Lung microvascular endothelial cell (primary cell): Measurements from ENCODE around the gene CDK8. TPM values are rescaled to one million over a fixed set of nuclear protein-coding genes. Genes with fewer than 3 reads are reported as not detected.
"Not testable (repeated sequence)": the region's sequence is repeated elsewhere in the genome, so short reads cannot be mapped to it uniquely, and the experiment has no call there.

Experiments used
- DNase-seq, 2 donors: peaks; one replicate each; pipeline versions ENCODE4 v3.0.0 to v3.0.0-alpha.2; 2010; ENCODE audit warnings: low read depth in 2 of 2
- total RNA-seq: library from RNA; depleted of rRNA; stranded (reverse); fragments of >200 nt; gene quantifications from 2 replicates; pipeline ENCODE4 v1.2.1, GENCODE V29; 2014

The CDK8 gene
- total RNA-seq, 1 donor from 2014 or later: 16.1 TPM

DNA sequence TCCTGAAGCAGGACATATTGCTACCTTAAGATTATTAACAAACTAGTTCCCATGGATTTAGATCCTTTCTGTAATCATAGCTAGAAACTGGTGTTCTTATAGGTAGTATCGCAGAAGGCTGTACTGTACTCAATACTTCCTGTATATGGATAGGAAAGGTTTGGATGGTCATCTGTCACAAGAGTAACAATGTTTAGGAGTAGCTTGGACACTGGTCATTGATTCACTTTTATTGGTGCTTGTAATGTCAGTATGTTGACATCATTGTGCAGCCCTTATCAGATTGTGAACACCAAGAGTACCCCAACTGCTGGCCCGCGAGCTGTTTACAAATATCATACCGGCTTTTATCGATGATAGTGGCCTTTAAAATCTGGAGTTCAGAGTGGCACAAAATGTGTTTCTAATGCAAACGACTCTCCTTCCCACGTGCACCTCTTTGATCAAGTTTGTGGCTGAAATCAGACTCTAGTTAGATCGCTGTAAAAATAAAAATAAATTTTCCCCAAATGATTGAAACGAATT, 605 bp upstream of the CDK8 start:
- no peak for DNase-seq

DNA sequence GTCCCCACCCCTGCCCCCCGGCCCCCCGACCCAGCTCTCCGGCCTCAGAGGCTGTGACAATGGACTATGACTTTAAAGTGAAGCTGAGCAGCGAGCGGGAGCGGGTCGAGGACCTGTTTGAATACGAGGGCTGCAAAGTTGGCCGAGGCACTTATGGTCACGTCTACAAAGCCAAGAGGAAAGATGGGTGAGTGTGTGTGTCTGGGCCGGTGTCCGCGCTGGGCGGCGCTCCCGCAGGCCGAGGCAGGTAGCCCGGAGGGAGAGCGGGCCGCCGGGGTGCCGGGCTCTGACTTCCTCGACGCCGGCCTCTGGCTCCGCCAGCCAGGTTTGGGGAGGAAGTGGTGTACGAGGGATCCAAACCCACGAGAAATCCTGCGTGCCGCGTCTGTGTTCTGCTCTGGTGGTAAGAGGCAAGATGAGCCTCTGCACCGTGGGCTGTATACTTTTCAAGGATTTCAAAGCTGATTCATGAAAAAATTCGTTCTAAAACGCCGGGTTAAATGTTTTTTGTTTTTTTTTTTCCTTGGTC, 718 bp downstream of the CDK8 start:
- DNase-seq: peak; percentile 37 to 38

DNA sequence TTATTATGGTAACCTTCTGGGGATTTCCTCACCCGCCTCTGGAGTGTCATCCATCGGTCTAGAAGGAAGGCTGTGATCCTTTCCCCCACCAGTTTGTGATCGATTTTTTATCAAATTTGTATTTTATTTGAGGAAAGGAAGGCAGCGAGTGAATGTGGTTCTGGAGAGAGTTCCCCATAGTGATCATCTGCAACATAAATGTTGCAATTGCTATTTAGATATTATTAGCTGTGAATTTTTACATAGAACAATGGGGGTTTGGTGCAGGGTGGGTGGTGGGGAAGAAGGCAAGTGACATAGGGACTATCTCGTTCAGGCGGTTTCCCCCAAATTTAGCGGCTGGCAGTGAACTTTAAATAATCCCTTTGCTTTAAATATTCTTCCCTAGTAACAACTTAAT, 1.2 kb downstream of the CDK8 start:
- DNase-seq: peak in 1 of 2 donors; percentile 2

DNA sequence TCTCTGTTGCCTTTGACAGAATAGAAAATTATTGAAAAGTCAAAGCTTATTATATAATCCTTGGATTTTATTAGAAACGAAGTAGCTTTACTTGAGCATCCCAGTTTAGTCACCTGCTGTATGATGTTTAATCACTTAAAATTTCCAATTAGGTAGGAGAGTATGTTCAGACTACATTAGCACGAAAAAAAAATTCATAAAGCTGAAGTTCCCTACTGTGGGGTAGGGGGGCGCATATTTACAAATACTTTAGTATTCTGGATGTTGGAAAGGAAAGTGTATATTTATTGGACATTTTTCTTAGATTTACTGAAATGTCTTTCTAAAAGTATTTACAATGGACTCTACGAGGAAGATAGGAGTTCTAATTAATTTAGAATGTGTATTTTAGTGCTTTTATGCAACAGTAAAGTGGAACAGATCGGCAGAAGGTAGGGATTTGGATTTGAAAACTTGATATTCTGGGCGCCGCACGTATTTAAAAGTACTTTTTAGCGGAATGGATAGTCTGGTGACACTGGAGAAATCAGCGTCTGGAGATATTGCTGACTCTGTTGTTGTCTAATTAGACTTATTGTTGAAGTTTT, 1.9 kb downstream of the CDK8 start:
- peak; percentile 7 to 31 for DNase-seq

DNA sequence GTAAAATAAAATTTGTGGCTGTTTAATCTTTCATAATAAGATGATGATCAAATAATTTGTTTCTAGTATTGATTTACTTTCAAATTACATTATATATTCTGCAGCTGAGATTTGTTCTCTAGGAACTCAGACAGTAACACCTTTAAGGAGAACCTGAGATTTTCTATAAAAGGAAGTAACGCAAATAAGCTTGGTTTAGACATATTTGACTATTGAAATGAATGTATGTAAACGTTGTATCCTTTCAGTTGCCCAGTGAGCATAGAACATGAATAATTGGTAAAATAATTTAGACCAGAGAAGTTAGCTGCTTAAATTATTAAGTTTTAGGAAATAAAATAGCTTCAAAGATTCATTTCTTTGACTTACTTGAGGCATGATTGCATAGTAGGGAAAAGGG, 3.1 kb downstream of the CDK8 start:
- DNase-seq: no peak

DNA sequence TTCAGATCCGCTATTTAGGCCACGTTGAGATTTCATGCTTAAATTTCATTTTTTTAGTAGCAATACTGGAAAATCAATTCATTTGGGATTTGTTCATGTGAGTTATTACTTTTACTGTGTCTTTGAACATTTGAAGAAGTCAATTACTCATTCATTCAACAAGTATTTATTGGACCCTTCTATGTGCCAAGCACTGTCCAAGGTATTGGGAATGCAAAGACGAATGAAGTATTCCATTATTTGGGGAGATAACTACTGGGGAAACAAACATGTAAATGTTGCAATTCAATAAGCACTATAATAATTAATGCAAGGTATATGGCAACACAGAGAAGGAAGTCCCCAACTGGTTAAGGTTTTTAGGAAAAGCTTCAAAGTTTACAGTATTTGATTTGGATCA, 5.7 kb downstream of the CDK8 start:
- no peak for DNase-seq

DNA sequence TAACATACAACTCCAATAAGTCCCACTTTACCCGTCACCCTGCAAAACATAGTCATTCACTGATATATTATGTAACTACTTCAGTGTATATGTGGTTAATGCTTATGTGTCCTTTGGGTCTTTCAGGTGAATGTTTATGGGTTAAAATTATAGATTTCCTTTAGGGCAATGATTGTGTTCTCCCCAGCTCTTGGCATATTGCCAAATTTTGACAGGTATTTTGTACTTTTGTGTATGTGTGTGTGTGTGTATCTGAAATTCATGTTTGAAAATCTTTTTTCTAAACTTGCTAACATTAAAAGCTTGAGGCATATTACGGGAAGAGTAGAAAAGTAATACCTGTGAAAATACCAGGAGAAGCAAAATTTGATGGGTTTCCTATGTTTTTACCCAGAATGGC, 8.2 kb downstream of the CDK8 start:
- no peak for DNase-seq

DNA sequence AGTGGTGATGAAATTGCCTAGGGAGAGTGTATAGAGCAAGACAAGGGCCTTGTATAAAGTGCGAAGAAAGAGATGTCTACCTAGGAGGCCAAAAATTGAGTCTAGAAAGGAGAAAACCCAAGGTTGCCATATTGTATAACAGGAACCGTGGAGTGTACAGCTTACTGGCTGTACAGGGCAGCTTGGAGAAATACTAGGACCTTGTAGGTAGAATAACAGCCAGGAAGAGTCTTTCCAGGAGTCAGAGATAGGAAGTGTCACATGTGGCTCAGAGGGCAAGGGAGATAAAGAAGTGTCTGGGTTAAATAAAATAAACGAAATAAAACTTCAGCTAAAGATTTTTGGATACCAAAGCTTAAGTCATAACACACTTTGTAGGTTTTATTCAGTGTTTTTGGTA, 12.4 kb downstream of the CDK8 start:
- DNase-seq: no peak

DNA sequence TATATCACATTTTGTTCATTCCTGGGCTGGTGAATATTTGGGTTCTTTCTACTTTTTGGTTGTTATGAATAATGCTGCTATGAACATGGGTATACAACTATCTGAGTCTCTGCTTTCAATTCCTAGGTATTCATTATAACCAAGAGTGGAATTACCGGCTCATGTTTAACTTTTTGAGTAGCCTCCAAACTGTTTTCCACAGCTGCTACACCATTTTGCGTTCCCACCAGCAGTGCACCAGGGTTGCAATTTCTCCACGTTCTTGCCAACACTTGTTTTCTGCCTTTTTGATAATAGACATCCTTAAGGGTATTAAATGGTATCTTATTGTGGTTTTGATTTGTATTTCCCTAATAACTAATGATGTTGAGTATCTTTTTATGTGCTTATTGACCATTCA, 16.8 kb downstream of the CDK8 start:
- DNase-seq: no peak

DNA sequence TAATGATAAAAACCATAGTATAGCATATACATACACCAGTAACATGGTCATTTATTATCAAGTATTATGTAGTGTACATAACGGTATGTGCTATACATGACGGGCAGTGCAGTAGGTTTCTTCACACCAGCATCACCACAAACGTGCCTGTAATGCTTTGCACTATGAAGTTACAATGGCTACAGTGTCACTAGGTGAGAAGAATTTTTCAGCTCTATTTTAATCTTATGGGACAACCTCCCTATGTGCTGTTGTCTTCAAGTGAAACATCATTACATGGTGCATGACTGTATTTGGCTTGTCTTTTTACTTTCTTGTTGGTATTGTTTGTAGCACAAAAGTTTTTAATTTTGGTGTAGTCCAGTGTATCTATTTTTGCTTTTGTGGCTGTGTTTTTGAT, 18.7 kb downstream of the CDK8 start:
- no peak for DNase-seq

DNA sequence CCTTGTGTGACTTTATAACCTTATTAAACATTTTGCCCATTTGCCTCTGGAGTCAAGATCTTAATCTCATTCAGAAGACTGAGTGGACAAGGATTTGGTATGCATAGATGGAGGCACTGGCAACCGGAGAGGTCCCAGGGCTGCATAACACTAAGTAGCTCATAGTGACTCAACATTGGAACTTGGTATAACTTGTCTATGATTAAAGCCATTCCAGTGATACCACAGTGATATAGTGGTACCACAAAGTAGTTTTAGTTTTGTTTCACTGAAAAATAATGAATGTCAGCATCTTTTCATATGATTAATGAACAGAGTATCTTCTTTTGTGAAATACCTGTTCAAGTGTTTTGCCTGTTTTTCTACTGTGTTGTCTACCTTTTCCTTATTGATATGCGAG, 26.4 kb downstream of the CDK8 start:
- no peak for DNase-seq

DNA sequence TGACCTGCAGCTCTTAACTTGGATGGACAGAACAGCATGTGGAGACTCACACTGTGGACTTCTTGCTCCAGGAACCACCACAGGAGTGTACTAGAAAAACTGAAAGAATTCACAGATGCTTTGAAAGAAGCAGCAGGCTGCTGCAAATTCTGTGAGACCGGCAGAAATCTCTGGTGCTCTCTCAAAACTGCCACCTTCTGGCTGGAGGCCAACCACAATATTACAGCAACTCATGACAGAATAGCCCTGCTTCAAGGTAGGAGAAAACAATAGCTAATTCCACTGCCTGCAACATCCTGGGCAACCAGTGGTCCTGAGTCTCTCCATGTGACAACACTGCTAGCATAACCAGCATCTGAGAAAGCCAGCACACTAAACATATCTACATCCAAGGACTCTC, 26.9 kb downstream of the CDK8 start:
- DNase-seq: peak in 1 of 2 donors; percentile 3

DNA sequence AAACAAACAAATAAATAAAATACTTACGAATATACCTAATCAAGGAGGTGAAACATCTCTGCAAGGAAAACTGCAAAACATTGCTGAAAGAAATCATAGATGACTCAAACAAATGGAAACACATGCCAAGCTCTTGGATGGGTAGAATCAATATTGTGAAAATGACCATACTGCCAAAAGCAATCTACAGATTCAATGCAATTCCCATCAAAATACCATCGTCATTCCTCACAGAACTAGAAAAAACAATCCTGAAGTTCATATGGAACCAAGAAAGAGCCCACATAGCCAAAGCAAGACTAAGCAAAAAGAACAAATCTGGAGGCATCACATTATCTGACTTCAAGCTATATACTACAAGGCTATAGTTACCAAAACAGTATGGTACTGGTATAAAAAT, 32.0 kb downstream of the CDK8 start:
- DNase-seq: not testable (repeated sequence)

DNA sequence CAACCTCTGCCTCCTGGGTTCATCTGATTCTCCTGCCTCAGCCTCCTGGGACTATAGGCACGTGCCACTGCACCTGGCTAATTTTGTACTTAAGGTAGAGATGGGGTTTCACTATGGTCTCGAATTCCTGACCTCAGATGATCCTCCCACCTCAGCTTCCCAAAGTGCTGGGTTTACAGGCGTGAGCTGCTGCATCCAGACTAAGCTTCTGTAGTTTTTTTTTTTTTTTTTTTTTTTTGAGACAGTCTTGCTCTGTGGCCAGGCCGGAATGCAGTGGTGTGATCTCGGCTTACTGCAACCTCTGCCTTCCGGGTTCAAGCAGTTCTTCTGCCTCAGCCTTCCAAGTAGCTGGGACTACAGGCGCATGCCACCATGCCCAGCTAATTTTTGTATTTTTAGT, 34.9 kb downstream of the CDK8 start:
- DNase-seq: not testable (repeated sequence)

DNA sequence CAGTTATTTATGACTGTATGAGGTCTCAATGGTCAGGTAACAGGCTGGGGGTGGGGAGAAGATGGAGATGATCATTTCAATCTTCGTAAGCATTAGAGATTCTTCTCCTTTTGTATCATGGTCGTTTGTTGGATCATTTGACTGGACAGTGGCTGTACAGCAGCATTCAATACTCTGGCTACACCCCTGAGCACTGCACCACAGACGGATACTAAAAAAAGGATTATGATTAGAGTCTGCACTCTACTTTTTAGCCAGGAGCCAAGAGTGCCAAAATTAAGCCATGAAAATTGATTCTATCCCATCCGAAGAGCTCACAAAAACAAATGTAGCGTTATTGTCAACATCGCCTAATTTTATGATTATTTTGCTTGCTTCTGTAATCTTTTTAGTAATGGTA, 41.9 kb downstream of the CDK8 start:
- DNase-seq: no peak

DNA sequence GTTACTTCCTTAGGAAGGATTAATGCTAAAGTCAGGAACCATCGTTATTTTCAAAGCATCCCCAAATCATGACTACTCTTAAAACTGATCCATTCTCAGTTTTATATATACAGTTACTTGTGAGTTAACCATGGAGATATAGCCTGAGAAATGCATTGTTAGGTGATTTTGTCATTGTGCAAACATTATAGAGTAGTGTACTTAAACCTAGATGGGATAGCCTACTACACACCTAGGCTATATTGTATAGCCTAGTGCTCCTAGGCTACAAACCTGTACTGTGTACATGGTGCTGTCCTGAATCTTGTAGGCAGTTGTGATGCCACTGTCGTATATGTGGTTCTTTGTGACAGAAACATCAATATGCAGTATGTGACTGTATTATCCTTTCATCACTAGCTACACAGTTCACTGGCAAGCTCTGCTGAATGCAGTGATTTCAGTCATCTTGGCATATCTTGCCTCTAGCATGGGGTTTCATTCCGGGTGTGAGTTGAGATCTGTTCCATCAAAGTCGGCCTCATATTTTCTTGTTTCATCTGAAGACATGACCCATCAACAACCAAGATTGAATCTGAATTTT, 45.3 kb downstream of the CDK8 start:
- no peak for DNase-seq

DNA sequence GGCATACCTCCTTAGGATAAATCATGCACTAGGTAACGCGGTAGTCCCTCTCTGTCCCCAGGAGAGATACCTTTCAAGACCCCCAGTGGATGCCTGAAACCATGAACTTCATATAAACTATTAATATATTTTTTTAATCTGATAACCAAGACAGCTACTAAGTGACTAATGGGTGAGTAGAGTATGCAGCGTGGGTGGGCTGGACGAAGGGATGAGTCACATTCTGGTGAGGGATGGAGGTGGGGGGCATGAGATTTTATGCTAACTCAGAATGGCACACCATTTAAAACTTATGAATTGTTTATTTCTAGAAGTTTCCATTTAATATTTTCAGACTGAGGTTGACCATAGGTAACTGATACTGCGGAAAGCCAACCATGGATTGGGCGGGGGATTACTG, 46.2 kb downstream of the CDK8 start:
- DNase-seq: peak in 1 of 2 donors; percentile 42

DNA sequence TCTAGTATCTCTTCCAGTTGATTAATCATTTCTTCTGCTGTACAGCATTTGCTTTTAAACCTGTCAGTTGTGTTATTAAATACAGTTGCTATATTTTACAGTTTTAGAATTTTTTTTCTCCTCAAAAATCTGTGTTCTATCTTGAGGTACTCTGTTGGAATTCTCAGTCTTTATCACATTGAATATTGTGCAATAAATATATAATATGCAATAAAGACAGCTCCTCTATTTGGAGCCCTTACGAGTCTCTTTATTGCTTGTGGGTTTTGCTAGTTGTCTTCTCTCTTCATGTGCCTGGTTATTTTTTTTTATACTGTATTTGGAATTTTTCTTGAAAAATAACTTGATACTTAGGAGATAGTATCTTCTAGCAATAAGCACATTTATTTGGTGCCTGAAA, 51.7 kb downstream of the CDK8 start:
- DNase-seq: no peak

DNA sequence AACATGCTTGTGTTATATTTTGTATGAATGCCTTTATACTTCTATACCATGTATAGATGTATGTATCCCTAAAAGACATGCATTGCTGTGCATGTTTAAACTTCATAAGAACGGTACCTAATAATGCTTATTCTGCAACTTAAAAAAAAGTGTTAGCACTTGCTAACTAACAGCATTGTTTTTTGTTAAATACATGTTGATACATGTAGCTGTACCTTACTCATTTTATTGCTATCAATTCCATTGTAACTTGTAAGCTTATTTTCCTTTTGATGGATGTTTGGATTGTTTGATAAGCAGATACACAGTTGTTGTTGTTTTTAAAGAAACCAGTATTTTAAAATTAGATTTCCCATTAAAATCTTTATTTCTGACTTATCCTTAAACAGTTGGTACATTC, 53.8 kb downstream of the CDK8 start:
- DNase-seq: no peak

DNA sequence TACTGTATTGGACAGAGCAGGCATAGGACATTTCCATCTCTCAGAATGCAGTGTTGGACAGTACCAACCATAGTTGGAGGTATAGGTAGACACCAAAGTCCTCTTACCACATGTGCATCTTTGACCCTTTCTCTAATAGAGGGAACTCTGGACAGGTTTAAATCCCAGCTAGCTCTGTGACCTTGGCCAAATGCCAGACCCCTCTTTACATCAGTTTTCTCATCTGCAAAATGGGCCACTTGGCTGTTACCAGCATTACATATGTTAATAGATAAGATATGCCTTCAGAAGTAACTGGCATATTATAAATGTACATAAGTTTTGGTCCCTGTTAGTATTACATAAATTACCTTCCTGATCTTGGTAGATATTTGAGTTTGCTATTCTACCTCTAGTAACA, 54.3 kb downstream of the CDK8 start:
- DNase-seq: no peak

DNA sequence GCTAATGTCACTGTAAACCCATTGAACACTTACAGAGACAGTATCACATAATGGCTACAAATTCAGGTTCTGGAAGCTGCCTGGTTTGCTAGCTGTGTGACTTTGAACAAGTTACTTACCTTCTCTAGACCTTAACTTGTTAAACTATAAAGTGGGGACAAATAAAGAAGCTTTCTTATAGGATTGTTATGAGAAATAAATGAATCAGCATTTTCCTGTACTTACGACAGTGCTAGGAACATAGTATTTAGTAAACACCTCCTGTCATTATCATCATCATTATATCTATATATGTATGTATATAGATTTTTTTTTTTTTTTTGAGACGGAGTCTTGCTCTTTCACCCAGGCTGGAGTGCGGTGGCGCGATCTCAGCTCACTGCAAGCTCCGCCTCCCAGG, 54.9 kb downstream of the CDK8 start:
- DNase-seq: no peak

DNA sequence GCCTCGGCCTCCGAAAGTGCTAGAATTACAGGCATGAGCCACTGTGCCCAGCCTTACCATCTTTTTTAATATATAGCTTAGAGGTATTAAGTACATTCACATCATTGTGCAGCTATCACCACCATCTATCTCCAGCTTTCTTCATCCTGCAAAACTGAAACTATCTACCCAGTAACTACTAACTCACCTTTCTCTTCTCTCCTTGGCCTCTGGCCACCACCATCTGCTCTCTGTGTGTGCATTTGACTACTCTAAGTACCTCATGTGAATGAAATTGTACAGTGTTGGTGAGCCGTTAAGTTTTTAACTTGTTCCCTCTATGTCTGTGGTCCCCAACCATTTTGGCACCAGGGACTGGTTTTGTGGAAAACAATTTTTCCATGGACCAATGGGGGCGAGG, 56.1 kb downstream of the CDK8 start:
- no peak for DNase-seq

DNA sequence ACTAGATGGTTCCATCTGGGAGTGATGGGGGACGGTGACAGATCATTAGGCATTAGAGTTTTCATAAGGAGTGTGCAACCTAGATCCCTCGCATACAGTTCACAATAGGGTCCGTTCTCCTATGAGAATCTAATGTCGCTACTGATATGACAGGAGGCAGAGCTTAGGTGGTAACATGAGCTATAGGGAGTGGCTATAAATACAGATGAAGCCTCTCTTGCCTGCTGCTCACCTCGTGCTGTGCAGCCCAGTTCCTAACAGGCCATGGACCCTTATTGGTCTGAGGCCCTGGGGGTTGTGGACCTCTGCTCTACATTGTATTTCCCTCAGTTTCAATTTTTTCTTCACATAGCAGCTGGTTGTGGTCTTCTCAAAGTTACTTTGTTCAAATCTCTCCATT, 56.5 kb downstream of the CDK8 start:
- no peak for DNase-seq
